GM21723 (cell line): Measurements from ENCODE around the gene SSR1.

Source experiments
- ATAC-seq: cut with Tn5 transposase; IDR thresholded peaks from one replicate; pipeline ENCODE4 v1.9.1; 2021; ENCODE audit warnings: mild to moderate bottlenecking, moderate library complexity; ENCODE audit not compliant: unreplicated experiment

The SSR1 gene

DNA sequence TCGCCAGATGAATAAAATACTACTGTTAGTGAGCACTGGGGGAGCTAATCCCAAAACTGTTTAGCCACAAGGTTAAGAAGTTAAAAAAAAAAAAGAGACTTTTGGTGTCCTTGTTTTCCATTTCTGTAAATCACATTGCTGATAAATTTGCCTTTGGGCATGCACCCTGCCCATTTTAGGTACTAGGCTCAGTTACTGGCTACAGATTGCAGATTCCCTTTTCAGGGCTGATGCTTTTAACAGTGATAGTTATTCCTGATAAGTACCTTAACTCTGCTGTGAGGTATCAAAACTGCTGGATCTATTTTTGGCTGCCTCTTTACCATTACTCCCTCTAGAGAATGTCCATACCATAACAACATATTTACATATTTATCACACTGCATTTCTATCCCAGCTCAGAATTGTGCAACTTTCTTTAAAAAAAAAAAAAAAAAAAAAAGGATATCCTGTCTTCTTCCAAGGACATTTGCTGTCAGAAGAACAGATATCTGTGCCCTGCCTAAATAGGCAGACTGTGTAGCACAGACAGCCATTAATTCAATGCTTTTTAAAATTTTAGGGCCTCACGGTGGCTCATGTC is 94.5 kb downstream of the SSR1 start:
- no peak for ATAC-seq
